GM18520 (cell line): ENCODE measurements around the gene DNAH3.
"Not testable (repeated sequence)": the region's sequence is repeated elsewhere in the genome, so short reads cannot be mapped to it uniquely, and the experiment has no call there.

ENCODE experiments used
- ATAC-seq: cut with Tn5 transposase; IDR thresholded peaks from one replicate; pipeline ENCODE4 v1.9.1; 2021; ENCODE audit not compliant: unreplicated experiment

DNAH3 gene

GRCh38 chr16:21150375-21151001 lies at the start of gene DNAH3:
Gene DNAH3, minus strand, starts transcription at chr16:21150846. Its CDS starts 527 bp downstream, at chr16:21150319.
- ATAC-seq: no peak

GRCh38 chr16:21199607-21200218 lies 49.1 kb upstream of the DNAH3 start:
- no peak for ATAC-seq

- ATAC-seq: no peak
Measured at GRCh38 chr16:21197621-21198020, 47.0 kb upstream of the DNAH3 start.

- ATAC-seq: no peak
Measured at GRCh38 chr16:21197112-21197511, 46.5 kb upstream of the DNAH3 start.

GRCh38 chr16:21195330-21195729 lies 44.7 kb upstream of the DNAH3 start:
- ATAC-seq: not testable (repeated sequence)

- no peak for ATAC-seq
Measured at GRCh38 chr16:21194771-21195301, 44.2 kb upstream of the DNAH3 start.

- ATAC-seq: no peak
Measured at GRCh38 chr16:21192991-21193390, 42.3 kb upstream of the DNAH3 start.

- no peak for ATAC-seq
Measured at GRCh38 chr16:21190599-21190998, 40.0 kb upstream of the DNAH3 start.

- no peak for ATAC-seq
Measured at GRCh38 chr16:21190013-21190412, 39.4 kb upstream of the DNAH3 start.

- no peak for ATAC-seq
Measured at GRCh38 chr16:21189311-21189710, 38.7 kb upstream of the DNAH3 start.

- ATAC-seq: no peak
Measured at GRCh38 chr16:21186326-21186691, 35.7 kb upstream of the DNAH3 start.

- no peak for ATAC-seq
Measured at GRCh38 chr16:21185659-21186325, 35.1 kb upstream of the DNAH3 start.

GRCh38 chr16:21184834-21185233 lies 34.2 kb upstream of the DNAH3 start:
- no peak for ATAC-seq

GRCh38 chr16:21183995-21184394 lies 33.3 kb upstream of the DNAH3 start:
- ATAC-seq: no peak

- ATAC-seq: no peak
Measured at GRCh38 chr16:21179983-21180365, 29.3 kb upstream of the DNAH3 start.

- ATAC-seq: no peak
Measured at GRCh38 chr16:21179126-21179982, 28.7 kb upstream of the DNAH3 start.

- ATAC-seq: no peak
Measured at GRCh38 chr16:21175397-21175796, 24.8 kb upstream of the DNAH3 start.

- no peak for ATAC-seq
Measured at GRCh38 chr16:21172650-21173049, 22.0 kb upstream of the DNAH3 start.

- not testable (repeated sequence) for ATAC-seq
Measured at GRCh38 chr16:21170116-21170515, 19.5 kb upstream of the DNAH3 start.

GRCh38 chr16:21169249-21169981 lies 18.8 kb upstream of the DNAH3 start:
- no peak for ATAC-seq
